Measurements from ENCODE around the gene HSD17B8. TPM values are rescaled to one million over a fixed set of nuclear protein-coding genes. Genes with fewer than 3 reads are reported as not detected.

The HSD17B8 gene
- total and polyA plus RNA-seq, 2 donors (not counting 1 experiment from before 2014, with no cell fraction given), result 10.8 to 25.5 TPM

DNA sequence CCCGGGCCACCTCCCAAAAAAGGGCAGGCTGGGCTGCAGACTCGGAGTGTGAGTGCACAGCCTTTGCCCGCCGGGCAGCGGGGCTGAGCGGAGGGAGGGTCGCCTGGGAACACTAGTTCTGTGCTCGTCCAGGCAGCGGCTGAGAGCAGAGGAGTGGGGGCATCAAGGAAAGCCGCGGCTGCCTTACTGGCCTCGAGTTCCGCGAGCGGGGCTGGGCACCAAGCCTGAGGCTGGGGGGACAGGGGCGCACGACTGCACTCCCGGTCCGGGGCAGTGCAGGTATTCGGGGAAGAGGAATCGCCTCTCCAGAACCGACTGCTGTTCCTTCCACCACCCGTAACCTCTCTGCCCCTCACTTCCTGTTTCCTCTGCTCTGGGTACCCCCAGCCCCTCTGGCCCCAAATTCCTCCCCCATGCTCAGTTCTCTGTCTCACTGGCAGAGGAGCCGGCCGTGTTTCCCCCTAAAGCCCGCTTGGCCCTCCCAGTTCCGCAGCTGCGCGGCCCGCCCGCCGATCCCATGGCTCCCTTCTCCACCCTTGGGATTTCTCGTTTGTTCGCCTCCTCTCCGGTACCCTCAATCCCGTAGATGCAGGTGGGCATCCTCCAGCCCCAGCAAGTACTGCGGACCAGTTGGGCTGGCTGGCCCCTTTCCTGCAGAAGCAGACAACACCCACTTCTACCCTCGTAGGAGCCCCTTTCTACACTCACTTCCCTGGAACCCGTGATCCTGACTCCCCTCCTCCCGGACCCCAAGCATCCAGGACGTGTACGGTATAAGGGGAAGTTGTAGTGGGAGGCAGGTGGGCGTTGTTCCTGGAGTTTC, 8.9 kb downstream of the HSD17B8 start:
- H3K9ac ChIP-seq (ENCODE audit: low read length), result peak overlapping the region; percentile 45
- H3K27me3 Mint-ChIP-seq, result peaks cover 40% of the 10 kb centered on the region
- H3K4me3 Mint-ChIP-seq, result peak overlapping the region; percentile 78
- under 1% methylated on average over 33 of the region's 43 CpGs for WGBS (ENCODE audit: insufficient coverage)
- no peak for TF ChIP-seq EZH2 (IDR thresholded peaks at IDR 0.05; ENCODE audit: borderline replicate concordance, insufficient read depth, low read depth, low read length, poor library complexity, severe bottlenecking)
- TF ChIP-seq, protein P1, sequence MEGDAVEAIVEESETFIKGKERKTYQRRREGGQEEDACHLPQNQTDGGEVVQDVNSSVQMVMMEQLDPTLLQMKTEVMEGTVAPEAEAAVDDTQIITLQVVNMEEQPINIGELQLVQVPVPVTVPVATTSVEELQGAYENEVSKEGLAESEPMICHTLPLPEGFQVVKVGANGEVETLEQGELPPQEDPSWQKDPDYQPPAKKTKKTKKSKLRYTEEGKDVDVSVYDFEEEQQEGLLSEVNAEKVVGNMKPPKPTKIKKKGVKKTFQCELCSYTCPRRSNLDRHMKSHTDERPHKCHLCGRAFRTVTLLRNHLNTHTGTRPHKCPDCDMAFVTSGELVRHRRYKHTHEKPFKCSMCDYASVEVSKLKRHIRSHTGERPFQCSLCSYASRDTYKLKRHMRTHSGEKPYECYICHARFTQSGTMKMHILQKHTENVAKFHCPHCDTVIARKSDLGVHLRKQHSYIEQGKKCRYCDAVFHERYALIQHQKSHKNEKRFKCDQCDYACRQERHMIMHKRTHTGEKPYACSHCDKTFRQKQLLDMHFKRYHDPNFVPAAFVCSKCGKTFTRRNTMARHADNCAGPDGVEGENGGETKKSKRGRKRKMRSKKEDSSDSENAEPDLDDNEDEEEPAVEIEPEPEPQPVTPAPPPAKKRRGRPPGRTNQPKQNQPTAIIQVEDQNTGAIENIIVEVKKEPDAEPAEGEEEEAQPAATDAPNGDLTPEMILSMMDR (IDR thresholded peaks at IDR 0.05), result no peak
- peaks cover 12% of the 10 kb centered on the region for H3K79me2 ChIP-seq (ENCODE audit: control insufficient read depth, insufficient read depth, low read length)
- H3K27me3 ChIP-seq (replicated peaks in 1 of 4; ENCODE audit: control extremely low read depth in 1 of 4, control insufficient read depth in 3 of 4, insufficient read depth in 4 of 4, low read length in 3 of 4), result peaks cover 0 to 37% (median 11%) of the 10 kb centered on the region in 4 experiments
- no peaks in the 10 kb centered on the region for H3K9me3 Mint-ChIP-seq (ENCODE audit: insufficient read depth)
- ChIA-PET POLR2A (no interaction called here), CTCF (no interaction called here)
- H3K36me3 ChIP-seq (replicated peaks in 1 of 2; ENCODE audit: control extremely low read depth in 1 of 2, control insufficient read depth in 1 of 2, extremely low read depth in 1 of 2, insufficient read depth in 2 of 2, low read length in 1 of 2), result peaks cover 0 to 20% of the 10 kb centered on the region in 2 experiments
- H3K9me3 ChIP-seq (ENCODE audit: control extremely low read depth in 1 of 3, control insufficient read depth in 2 of 3, insufficient read depth in 1 of 3, low read length in 2 of 3), result peaks cover 0 to 8% (median 0%) of the 10 kb centered on the region in 3 donors
- intact Hi-C loops (cut with micrococcal nuclease), result no loop called here
- H3K4me3 ChIP-seq (ENCODE audit: control extremely low read depth in 1 of 5, extremely low read depth in 1 of 5, insufficient read depth in 1 of 5, low read depth in 2 of 5, low read length in 4 of 5), result peak overlapping the region in 3 of 5 experiments; percentile 3 to 25 (median 23)
- H3K27ac Mint-ChIP-seq, result peak overlapping the region; percentile 46
- peaks cover 28% of the 10 kb centered on the region for H3K4me1 Mint-ChIP-seq
- ATAC-seq (ENCODE audit: low read depth), result no peak
- H3K4me1 ChIP-seq (ENCODE audit: control insufficient read depth in 2 of 2, insufficient read depth in 2 of 2, low read length in 2 of 2), result peaks cover 20 to 22% of the 10 kb centered on the region in 2 donors
- peak overlapping the region; percentile 8 for H2AFZ ChIP-seq (ENCODE audit: insufficient read depth, low read depth, low read length, poor library complexity, severe bottlenecking)
- H3K4me2 ChIP-seq (replicated peaks; ENCODE audit: low read depth, low read length, poor library complexity, severe bottlenecking), result peak overlapping the region; percentile 70
- no peak overlapping the region for H3K27ac ChIP-seq (ENCODE audit: low read length in 2 of 2)
- DNase-seq, result peak; percentile 55
- no peaks in the 10 kb centered on the region for H4K20me1 ChIP-seq (ENCODE audit: control insufficient read depth, insufficient read depth, low read length, poor library complexity, severe bottlenecking)

DNA sequence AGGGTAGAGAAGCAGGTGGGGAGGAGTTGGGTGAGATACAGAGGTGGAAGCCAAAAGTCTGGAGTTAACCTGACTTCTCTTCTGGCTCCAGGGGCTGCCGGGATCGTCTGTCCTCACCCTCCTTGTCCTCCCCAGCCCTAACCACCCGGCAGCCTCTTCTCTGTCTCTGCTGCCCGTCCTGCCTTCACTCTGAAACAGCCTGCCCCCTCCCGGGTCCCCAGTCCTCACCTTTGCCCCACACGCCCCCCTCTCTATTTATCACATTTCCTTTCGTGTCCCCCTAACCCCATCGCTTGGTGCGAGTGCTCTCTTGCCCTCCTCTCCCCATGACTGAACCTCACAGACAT, 9.5 kb downstream of the HSD17B8 start:
- Histone ChIP-seq H2AFZ (ENCODE audit: insufficient read depth, low read depth, low read length, poor library complexity, severe bottlenecking) (peak overlapping the region; percentile 8), H4K20me1 (ENCODE audit: control insufficient read depth, insufficient read depth, low read length, poor library complexity, severe bottlenecking) (no peaks in the 10 kb centered on the region), H3K4me1 (ENCODE audit: control insufficient read depth in 2 of 2, insufficient read depth in 2 of 2, low read length in 2 of 2) (peaks cover 17 to 18% of the 10 kb centered on the region in 2 donors), H3K27me3 (replicated peaks in 1 of 4; ENCODE audit: control extremely low read depth in 1 of 4, control insufficient read depth in 3 of 4, insufficient read depth in 4 of 4, low read length in 3 of 4) (peaks cover 0 to 40% (median 11%) of the 10 kb centered on the region in 4 experiments), H3K36me3 (replicated peaks in 1 of 2; ENCODE audit: control extremely low read depth in 1 of 2, control insufficient read depth in 1 of 2, extremely low read depth in 1 of 2, insufficient read depth in 2 of 2, low read length in 1 of 2) (peaks cover 0 to 20% of the 10 kb centered on the region in 2 experiments), H3K9me3 (ENCODE audit: control extremely low read depth in 1 of 3, control insufficient read depth in 2 of 3, insufficient read depth in 1 of 3, low read length in 2 of 3) (peaks cover 0 to 8% (median 0%) of the 10 kb centered on the region in 3 donors), H3K79me2 (ENCODE audit: control insufficient read depth, insufficient read depth, low read length) (peaks cover 10% of the 10 kb centered on the region), H3K27ac (ENCODE audit: low read length in 2 of 2) (no peak overlapping the region), H3K4me2 (replicated peaks; ENCODE audit: low read depth, low read length, poor library complexity, severe bottlenecking) (peak overlapping the region; percentile 70), H3K4me3 (ENCODE audit: control extremely low read depth in 1 of 5, extremely low read depth in 1 of 5, insufficient read depth in 1 of 5, low read depth in 2 of 5, low read length in 4 of 5) (peak overlapping the region in 2 of 5 experiments; percentile 23 to 25), H3K9ac (ENCODE audit: low read length) (peak overlapping the region; percentile 45)
- Mint-ChIP-seq H3K4me3 (peak overlapping the region; percentile 78), H3K9me3 (ENCODE audit: insufficient read depth) (no peaks in the 10 kb centered on the region), H3K4me1 (peaks cover 25% of the 10 kb centered on the region), H3K27me3 (peaks cover 43% of the 10 kb centered on the region), H3K27ac (no peak overlapping the region)
- no peak for ATAC-seq (ENCODE audit: low read depth)
- CTCF ChIA-PET, result no interaction called here
- intact Hi-C loops (cut with micrococcal nuclease), result no loop called here
- DNase-seq, result peak; percentile 20
- 4% methylated on average over 8 of the region's 9 CpGs for WGBS (ENCODE audit: insufficient coverage)
- POLR2A ChIA-PET, result no interaction called here
- TF ChIP-seq EZH2 (IDR thresholded peaks at IDR 0.05; ENCODE audit: borderline replicate concordance, insufficient read depth, low read depth, low read length, poor library complexity, severe bottlenecking), result no peak
- TF ChIP-seq, protein P1 (IDR thresholded peaks at IDR 0.05), result no peak

All from B cell (primary cell).